ENCODE results near the gene RPRD1B. TPM values are rescaled to one million over a fixed set of nuclear protein-coding genes. Genes with fewer than 3 reads are reported as not detected.
"Not testable (repeated sequence)": the region's sequence is repeated elsewhere in the genome, so short reads cannot be mapped to it uniquely, and the experiment has no call there.

The RPRD1B gene
- total RNA-seq, 1 experiment from 2014 or later, result 7.2 TPM

DNA sequence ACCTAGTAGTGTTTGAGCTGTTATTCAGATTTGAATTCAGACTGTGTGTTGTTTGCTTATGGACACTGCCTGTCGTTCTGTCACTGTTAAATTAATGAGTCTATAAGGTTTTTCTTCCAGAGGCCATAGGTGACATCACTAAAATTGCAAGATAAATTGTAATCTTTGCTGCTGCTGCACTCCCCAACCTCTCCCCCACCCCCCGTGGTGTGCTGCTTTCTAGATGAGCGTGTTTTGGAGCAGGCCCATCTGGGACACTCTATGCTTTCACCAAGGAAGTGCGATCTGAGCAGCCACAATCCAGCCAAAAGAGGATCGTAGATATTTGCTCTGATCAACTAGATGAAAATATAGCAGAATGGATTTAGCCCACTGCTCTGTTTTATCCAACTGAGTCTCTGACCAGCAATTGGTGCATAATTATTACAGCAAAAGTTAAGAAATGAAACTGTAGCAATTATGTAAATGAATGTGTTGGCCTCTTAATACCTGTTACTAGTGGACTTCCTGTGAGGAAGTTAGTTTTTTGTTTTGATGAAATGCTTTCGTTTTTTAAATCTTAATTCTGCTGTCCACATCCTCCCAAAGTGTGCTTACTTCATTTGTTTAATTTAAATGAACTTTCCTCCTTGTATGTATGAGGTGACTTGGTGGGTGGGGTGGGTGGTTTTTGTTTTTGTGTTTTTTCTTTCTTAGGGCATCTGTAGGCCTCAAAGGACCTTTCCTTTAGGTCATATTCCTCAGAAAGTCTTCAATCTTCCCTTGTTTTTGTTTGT lies 58.1 kb downstream of the RPRD1B start:
- in situ Hi-C loops (cut with HindIII; ENCODE audit: low sequenced_read_pairs), result no loop called here

DNA sequence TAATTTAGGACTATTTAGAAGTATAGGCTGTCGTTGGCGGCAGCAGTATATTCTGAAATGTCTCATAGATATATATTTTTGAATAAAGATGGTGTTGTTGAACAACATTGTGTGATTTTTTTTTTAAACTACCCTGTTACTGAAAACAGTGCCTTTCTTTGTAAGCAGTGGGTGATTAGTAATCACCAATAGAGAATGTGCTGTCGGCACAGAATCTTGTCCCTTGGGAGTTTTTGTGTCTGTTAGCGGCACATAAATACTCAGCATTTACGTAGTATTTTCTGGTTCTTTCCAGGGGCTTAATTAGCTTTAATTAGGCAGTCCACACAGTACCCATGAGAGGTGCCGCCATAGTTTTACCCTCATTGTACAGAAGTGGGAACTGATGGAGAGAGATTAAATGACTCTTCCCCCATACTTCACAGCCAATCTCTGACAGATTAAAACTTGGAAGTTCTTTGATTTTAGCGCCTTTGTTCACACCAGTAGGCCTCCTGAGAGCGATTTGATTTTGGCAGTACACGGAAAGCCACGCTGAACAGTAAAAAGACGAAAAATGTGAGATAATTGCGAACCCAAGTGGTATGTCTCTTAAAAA lies 58.8 kb downstream of the RPRD1B start:
- in situ Hi-C loops (cut with HindIII; ENCODE audit: low sequenced_read_pairs), result no loop called here
- no peak for DNase-seq (ENCODE audit: low spot score)

More for the DNA sequence above, 58.1 kb downstream of the RPRD1B start:
- peak; percentile 16 for DNase-seq (ENCODE audit: low spot score)

GRCh38 chr20:38092915-38093314 lies 59.4 kb downstream of the RPRD1B start:
- no peak for DNase-seq (ENCODE audit: low spot score)
- in situ Hi-C loops (cut with HindIII; ENCODE audit: low sequenced_read_pairs), result no loop called here

DNA sequence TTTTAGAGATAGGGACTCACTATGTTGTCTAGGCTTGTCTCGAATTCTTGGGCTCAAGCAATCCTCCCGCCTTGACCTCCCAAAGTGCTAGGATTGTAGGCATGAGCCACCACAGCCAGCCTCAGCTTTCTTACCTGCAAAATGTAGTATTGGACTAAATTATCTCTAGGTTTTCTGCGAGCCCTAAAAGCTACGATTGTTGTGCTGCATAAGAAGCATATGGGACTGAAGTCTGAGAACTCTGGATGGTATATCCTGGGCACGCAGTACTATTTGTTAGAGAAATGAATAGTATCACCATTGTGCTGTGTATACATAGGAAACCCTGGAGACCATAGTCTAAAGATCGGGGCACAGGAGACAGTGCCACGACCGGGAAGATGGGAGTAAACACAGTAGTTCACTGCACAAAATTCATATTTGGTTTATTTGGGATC lies 60.1 kb downstream of the RPRD1B start:
- DNase-seq (ENCODE audit: low spot score), result no peak

DNA sequence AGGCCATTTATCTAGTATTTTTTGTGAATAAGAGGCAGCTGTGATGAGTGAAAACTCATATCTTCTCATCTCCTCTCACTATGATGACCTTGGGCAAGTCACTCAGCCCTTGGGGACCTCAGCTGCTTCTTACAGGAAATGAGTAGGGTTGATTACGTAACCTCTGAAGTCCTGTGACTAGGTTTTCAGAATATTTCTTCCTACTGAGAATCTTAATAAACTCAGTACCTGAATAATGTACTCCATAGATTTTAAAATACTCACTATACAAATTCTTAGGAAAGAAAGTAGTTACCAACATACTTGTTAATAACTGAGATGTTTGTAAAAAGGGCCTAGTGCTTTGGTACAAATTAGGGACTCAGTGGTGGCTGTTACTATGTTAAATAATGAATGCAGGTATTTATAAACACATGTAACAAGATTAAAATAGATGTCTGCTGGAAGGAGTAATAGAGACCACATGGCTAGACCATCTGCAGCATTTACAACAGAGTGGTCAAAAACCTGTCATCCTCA lies 60.9 kb downstream of the RPRD1B start:
- in situ Hi-C loops (cut with HindIII; ENCODE audit: low sequenced_read_pairs), result no loop called here
- no peak for DNase-seq (ENCODE audit: low spot score)

More for the DNA sequence above, 60.1 kb downstream of the RPRD1B start:
- in situ Hi-C loops (cut with HindIII; ENCODE audit: low sequenced_read_pairs), result no loop called here

DNA sequence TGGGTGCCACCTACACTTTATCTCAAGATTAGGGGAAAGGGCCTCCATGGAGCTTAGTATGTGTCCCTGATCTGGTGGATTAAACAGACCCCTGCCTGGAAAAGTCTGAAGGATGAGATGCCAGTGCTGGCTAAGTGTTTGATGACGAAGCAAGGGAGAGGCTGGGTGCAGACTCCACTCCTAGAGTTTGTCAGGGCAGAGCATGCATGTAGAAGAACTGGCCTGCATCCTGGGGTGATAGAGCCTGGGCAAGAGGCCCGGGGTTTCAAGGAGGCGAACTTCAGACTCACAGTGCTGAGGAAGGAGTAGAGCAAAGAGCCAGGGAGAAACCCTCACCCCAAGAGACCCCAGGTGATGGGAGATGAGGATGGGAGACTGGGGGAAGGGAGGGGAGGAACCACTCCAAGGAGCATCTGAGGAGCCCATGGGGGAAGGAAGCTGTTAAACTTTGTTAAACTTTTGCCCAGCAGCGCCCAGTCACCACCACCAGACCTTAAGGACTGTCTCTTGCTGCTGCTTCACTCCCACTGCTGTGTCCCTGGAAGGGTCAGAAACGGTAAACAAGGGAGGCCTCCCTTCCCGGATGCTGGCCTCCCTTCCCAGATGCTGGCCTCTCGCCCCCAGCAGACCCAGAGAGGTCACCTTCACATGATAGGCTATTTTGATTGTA lies 61.6 kb downstream of the RPRD1B start:
- no peak for DNase-seq (ENCODE audit: low spot score)
- in situ Hi-C loops (cut with HindIII; ENCODE audit: low sequenced_read_pairs), result no loop called here

DNA sequence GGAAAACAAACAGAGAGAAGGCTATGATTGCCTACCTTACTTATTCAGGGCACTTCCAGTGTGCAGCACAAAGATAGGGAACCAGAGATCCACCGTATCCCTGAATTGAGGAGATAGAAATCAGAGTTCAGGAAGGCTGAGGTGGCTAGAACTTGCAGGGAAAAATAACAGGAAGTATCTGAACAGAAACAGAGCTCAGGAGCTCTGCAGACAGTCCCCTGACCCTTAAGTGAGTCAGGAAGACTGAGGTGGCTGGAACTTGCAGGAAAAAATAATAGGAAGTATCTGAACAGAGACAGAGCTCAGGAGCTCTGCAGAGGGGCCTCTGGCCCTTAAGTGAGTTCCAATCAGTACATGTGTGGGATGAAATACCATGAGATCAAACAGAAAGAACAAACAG lies 65.4 kb downstream of the RPRD1B start:
- in situ Hi-C loops (cut with HindIII; ENCODE audit: low sequenced_read_pairs), result no loop called here
- no peak for DNase-seq (ENCODE audit: low spot score)

- in situ Hi-C loops (cut with HindIII; ENCODE audit: low sequenced_read_pairs); DNase-seq (ENCODE audit: low spot score): not testable (repeated sequence)
Observed at GRCh38 chr20:38102206-38102605, 68.7 kb downstream of the RPRD1B start.

- in situ Hi-C loops (cut with HindIII; ENCODE audit: low sequenced_read_pairs), result no loop called here
- no peak for DNase-seq (ENCODE audit: low spot score)
Observed at GRCh38 chr20:38104285-38104684, 70.7 kb downstream of the RPRD1B start.

DNA sequence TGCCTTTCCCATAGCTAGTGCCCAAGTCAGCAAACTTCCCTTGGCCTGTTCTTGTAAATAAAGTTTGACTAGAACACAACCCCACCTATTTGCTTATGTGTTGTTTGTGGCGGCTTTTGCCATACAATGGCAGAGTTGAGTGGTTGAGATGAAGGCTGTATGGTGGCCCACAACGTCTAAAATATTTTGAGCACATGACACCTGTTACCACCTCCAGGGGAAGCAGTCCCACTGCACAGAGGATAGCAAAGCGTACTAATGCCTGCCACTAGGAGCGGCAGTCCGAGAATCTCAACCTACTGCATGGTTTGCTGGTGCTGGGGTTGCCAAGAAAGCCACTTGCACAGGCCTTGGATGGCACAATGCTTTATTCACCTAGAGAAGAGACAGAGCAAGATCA lies 72.9 kb downstream of the RPRD1B start:
- no peak for DNase-seq (ENCODE audit: low spot score)
- in situ Hi-C loops (cut with HindIII; ENCODE audit: low sequenced_read_pairs), result no loop called here

- DNase-seq (ENCODE audit: low spot score); in situ Hi-C loops (cut with HindIII; ENCODE audit: low sequenced_read_pairs): not testable (repeated sequence)
Observed at GRCh38 chr20:38107386-38107785, 73.8 kb downstream of the RPRD1B start.

DNA sequence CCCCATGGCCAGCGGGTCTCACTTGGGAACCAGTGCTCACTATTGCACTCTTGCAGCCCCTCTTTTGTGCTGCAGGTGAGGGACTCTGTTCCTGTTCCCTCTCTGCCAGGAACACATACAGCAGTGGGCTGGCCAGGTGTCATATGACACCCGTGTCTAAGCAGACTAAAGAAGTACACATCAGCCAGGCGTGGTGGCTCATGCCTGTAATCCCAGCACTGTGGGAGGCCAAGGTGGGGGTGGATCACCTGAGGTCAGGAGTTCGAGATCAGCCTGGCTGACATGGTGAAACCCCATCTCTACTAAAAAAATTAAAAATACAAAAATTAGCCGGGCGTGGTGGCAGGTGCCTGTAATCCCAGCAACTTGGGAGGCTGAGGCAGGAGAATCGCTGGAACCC lies 74.4 kb downstream of the RPRD1B start:
- in situ Hi-C loops (cut with HindIII; ENCODE audit: low sequenced_read_pairs), result not testable (repeated sequence)

DNA sequence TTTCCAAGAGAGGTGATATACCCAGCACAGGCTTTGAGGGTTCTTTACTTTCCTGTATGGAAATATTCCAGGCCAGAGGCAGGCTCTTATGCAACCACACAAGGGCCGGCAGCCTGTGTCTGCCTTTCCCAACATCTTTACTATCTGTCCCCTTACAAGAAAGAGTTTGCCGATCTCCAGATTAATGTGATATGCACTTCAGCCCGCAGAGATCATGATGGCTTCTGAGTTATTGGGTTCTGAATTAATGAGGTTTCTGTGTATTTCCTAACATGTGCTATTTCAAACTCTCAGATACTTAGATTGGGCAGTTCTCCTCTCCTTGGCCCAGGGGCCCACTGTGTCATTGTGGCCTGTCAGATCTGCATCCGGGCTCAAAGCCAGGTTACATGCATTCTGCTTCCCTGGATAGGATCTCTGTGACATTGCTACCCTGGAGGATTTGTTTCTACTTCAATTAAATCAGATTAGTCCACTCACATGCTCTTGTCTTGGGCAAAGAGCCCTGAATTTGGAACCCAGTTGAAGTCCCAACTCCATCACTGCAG lies 75.0 kb downstream of the RPRD1B start:
- in situ Hi-C loops (cut with HindIII; ENCODE audit: low sequenced_read_pairs), result no loop called here
- no peak for DNase-seq (ENCODE audit: low spot score)

More for the DNA sequence above, 74.4 kb downstream of the RPRD1B start:
- not testable (repeated sequence) for DNase-seq (ENCODE audit: low spot score)

DNA sequence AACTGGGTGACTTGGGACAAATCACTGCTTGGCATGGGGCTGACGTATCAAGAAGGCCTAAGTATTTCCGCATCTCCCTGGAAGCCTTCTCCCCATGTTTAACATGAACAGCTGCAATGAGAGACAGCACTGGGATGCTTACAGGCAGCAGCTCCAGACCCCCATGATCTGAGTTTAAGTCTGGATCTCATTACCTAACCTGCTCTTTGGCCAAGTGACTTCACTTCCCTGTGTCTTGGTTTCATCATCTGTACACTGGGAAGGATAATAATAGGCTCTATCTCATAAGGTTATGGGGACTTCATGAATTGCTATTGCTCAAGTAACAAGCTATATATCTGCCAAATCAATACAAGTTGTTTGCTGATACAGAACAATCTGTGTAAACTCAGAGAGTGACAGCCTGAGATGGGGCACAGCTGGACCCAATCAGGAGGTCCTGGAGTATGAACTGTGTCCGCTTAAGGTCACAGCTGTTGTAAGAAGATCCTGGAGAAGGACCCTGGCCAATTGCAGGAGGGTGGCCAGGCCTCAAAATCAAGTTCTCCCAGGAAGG lies 75.5 kb downstream of the RPRD1B start:
- DNase-seq (ENCODE audit: low spot score), result no peak
- in situ Hi-C loops (cut with HindIII; ENCODE audit: low sequenced_read_pairs), result no loop called here

DNA sequence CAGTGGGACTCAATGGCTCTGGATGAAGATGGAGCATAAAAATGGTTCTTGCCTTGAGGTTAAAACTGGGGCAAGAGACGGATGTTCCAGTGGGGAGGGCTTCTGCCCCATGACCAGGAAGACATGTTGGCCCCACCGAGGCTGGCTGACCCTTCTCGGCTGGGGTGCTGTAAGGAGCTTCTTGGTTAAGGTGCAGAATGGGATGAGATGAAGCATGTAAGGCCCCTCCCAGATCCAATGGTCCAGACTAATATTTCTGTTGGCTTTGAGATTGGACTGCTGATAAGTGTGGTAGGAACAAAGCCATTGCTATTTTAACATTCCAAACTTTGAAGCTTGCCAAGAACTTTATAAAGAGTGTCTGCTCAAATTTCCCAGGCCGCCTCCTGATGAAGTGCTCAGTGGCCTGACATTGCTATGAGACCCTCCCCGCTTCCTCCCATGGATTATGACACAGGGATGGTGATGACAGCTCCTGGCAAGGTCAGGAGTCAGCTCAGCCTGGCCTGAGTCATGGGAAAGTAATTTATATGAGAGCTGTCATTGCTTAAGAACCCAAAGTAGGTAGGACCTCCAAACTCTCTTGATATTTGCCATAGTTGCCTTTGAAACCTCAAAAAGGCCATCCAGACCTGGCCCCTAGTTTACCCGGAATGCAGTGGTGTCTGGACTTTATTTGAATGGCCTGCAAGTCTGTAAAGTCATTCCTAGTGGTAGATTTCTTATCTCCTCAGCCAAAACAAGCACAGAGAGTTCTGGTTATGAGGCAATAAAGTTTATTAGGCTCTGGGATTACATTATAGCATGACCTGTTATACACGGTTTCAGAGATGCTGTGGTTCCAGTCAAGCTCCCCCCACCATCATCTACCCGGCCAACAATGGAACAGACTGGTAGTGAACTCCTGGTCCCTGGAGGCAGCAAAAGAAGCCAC lies 76.3 kb downstream of the RPRD1B start:
- in situ Hi-C loops (cut with HindIII; ENCODE audit: low sequenced_read_pairs), result no loop called here
- DNase-seq (ENCODE audit: low spot score), result no peak

- DNase-seq (ENCODE audit: low spot score), result no peak
- in situ Hi-C loops (cut with HindIII; ENCODE audit: low sequenced_read_pairs), result no loop called here
Observed at GRCh38 chr20:38110525-38111178, 77.1 kb downstream of the RPRD1B start.

DNA sequence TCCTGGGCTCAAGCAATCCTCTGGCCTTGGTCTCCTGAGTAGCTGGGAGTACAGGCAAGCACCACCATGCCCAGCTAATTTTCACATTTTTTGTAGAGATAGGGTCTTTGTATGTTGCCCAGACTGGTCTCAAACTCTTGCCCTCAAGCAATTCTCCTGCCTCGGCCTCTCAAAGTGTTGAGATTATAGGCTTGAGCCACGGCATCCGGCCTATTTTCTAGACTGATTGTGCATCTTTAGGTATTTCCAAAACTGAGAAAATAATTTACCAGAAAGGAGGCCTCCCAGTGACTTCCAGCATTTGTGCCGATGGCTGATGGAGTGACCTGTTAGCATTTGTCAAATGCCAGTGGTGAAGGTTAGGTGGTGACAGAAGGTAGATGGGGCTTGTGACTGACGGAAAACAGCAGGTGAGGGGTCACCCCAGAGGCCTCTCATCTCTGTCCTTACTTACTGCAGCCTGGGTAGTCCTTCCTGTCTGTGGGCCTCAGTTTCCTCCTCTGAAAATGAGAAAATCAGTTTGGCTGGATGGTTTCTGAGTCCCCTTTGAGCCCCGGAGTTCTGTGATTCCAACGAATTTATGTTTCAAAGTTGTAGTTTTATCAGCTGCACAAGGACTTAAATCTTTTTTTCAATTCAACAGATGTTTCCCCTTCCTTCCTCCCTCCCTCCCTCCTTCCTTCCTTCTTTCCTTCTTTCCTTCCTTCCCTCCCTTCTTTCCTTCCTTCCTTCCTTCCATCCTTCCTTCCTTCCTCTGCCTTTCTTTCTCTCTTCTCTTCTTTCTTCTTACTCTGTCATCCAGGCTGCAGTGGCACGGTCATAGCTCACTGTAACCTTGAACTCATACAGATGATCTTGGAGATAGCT lies 78.1 kb downstream of the RPRD1B start:
- DNase-seq (ENCODE audit: low spot score), result no peak
- in situ Hi-C loops (cut with HindIII; ENCODE audit: low sequenced_read_pairs), result no loop called here
